WTC11 (cell line): ENCODE data around the gene PLPPR3. TPM values are rescaled to one million over a fixed set of nuclear protein-coding genes. Genes with fewer than 3 reads are reported as not detected.

Experiments
- ATAC-seq: fragments of 200-7000 bp; cut with Tn5 transposase; 2 replicates; pipeline ENCODE4 v1.10.0; 2021; ENCODE audit warnings: mild to moderate bottlenecking, moderate library complexity
- CTCF ChIA-PET: fragments of 300-600 bp; sonication (Branson Sonifier 250); formaldehyde crosslinking; loops from one replicate; lab custom pipeline; 2021; ENCODE audit warnings: antibody characterized with exemption; lab: Charles Lee
- POLR2A ChIA-PET: fragments of 350-600 bp; sonication (Branson Sonifier 250); formaldehyde crosslinking; loops from one replicate; lab custom pipeline; 2021; ENCODE audit warnings: antibody characterized with exemption; lab: Charles Lee
- DNase-seq: peaks from one replicate; pipeline ENCODE4 v3.0.0; 2021; ENCODE audit warnings: low spot score
- H3K27ac Mint-ChIP-seq: 2 replicates; pipeline ENCODE4 v1.8.0; 2021; ENCODE audit warnings: mixed read lengths
- H3K27me3 Mint-ChIP-seq: 2 replicates; pipeline ENCODE4 v1.8.0; 2021; ENCODE audit warnings: low read depth, mild to moderate bottlenecking, moderate library complexity, mixed read lengths
- H3K36me3 Mint-ChIP-seq: 2 replicates; pipeline ENCODE4 v1.8.0; 2021; ENCODE audit warnings: mixed read lengths
- H3K4me1 Mint-ChIP-seq: 2 replicates; pipeline ENCODE4 v1.8.0; 2022; ENCODE audit warnings: mixed read lengths
- H3K4me3 Mint-ChIP-seq: 2 replicates; pipeline ENCODE4 v1.8.0; 2021; ENCODE audit warnings: mild to moderate bottlenecking, moderate library complexity, mixed read lengths
- H3K9me3 Mint-ChIP-seq: 2 replicates; pipeline ENCODE4 v1.8.0; 2021; ENCODE audit warnings: mixed read lengths
- ATF1 ChIP-seq: sonication (generic); formaldehyde crosslinking; IDR thresholded peaks from 2 replicates; pipeline ENCODE4 v1.8.1; 2023; ENCODE audit warnings: mild to moderate bottlenecking, moderate library complexity, missing genetic modification reagents
- ATF2 ChIP-seq: sonication (generic); formaldehyde crosslinking; IDR thresholded peaks from 2 replicates; pipeline ENCODE4 v1.8.1; 2022; ENCODE audit warnings: low read depth, missing genetic modification reagents, borderline replicate concordance
- CBFB ChIP-seq: sonication (generic); formaldehyde crosslinking; IDR thresholded peaks from 2 replicates; pipeline ENCODE4 v1.8.1; 2022; ENCODE audit warnings: mild to moderate bottlenecking, low read depth, missing genetic modification reagents
- CREB1 ChIP-seq: sonication (generic); formaldehyde crosslinking; IDR thresholded peaks from 2 replicates; pipeline ENCODE4 v1.8.0; 2023; ENCODE audit warnings: mild to moderate bottlenecking, missing genetic modification reagents
- CTCF ChIP-seq: fragments of 200-600 bp; IDR thresholded peaks from 2 replicates; pipeline ENCODE4 v1.8.0; 2022; ENCODE audit warnings: antibody characterized with exemption
- ELF4 ChIP-seq: sonication (generic); formaldehyde crosslinking; IDR thresholded peaks from 2 replicates; pipeline ENCODE4 v1.8.1; 2022; ENCODE audit warnings: low read depth, mild to moderate bottlenecking, moderate library complexity, missing genetic modification reagents
- FOXK1 ChIP-seq: sonication (generic); formaldehyde crosslinking; IDR thresholded peaks from 2 replicates; pipeline ENCODE4 v1.8.0; 2022; ENCODE audit warnings: mild to moderate bottlenecking, moderate library complexity, missing genetic modification reagents
- FOXP4 ChIP-seq: sonication (generic); formaldehyde crosslinking; IDR thresholded peaks from 2 replicates; pipeline ENCODE4 v1.8.0; 2022; ENCODE audit warnings: mild to moderate bottlenecking, missing genetic modification reagents
- GABPB1 ChIP-seq: sonication (generic); formaldehyde crosslinking; IDR thresholded peaks from 2 replicates; pipeline ENCODE4 v1.8.1; 2023; ENCODE audit warnings: mild to moderate bottlenecking, missing genetic modification reagents
- HMGA2 ChIP-seq: fragments of 250-450 bp; sonication (Bioruptor Pico); IDR thresholded peaks from 2 replicates; pipeline ENCODE4 v1.4.0; 2021; ENCODE audit warnings: mild to moderate bottlenecking, moderate library complexity
- JAZF1 ChIP-seq: fragments of 250-450 bp; sonication (Bioruptor Pico); IDR thresholded peaks from 2 replicates; pipeline ENCODE4 v1.9.0; 2021; ENCODE audit warnings: moderate library complexity, mild to moderate bottlenecking, inconsistent platforms
- MAX ChIP-seq: sonication (generic); formaldehyde crosslinking; IDR thresholded peaks from 2 replicates; pipeline ENCODE4 v1.8.0; 2022; ENCODE audit warnings: mild to moderate bottlenecking, missing genetic modification reagents
- NFATC4 ChIP-seq: fragments of 250-450 bp; sonication (Bioruptor Pico); IDR thresholded peaks from 2 replicates; pipeline ENCODE4 v1.9.0; 2021; ENCODE audit warnings: mild to moderate bottlenecking
- SMAD4 ChIP-seq: sonication (generic); formaldehyde crosslinking; IDR thresholded peaks from 2 replicates; pipeline ENCODE4 v1.8.0; 2022; ENCODE audit warnings: mild to moderate bottlenecking, missing genetic modification reagents
- ZNF138 ChIP-seq: sonication (generic); formaldehyde crosslinking; conservative IDR thresholded peaks from 2 replicates; pipeline ENCODE4 v1.8.1; 2022; ENCODE audit warnings: mild to moderate bottlenecking, moderate library complexity, missing genetic modification reagents
- ZNF423 ChIP-seq: fragments of 250-450 bp; sonication (Bioruptor Pico); IDR thresholded peaks from 2 replicates; pipeline ENCODE4 v2.1.2; 2022; ENCODE audit warnings: mild to moderate bottlenecking, moderate library complexity
- ZNF512 ChIP-seq: sonication (generic); formaldehyde crosslinking; IDR thresholded peaks from 2 replicates; pipeline ENCODE4 v1.8.1; 2022; ENCODE audit warnings: missing genetic modification reagents, borderline replicate concordance
- total RNA-seq: library from RNA; stranded (reverse); gene quantifications from 3 replicates; pipeline ENCODE4 v1.2.3, GENCODE V29; 2021
- TF ChIP-seq, protein P1 (sequence below): sonication (generic); formaldehyde crosslinking; IDR thresholded peaks from 2 replicates; pipeline ENCODE4 v1.8.1; 2022; ENCODE audit warnings: mild to moderate bottlenecking, missing genetic modification reagents, moderate library complexity, borderline replicate concordance
- TF ChIP-seq, protein P2 (sequence below): fragments of 250-450 bp; sonication (Bioruptor Pico); IDR thresholded peaks from 2 replicates; pipeline ENCODE4 v1.9.0; 2021; ENCODE audit warnings: moderate library complexity, mild to moderate bottlenecking, inconsistent platforms, borderline replicate concordance
- TF ChIP-seq, protein P3 (sequence below): sonication (generic); formaldehyde crosslinking; IDR thresholded peaks from 2 replicates; pipeline ENCODE4 v1.8.1; 2023; ENCODE audit warnings: mild to moderate bottlenecking, missing genetic modification reagents, moderate library complexity
- TF ChIP-seq, protein P4 (sequence below): sonication (generic); formaldehyde crosslinking; IDR thresholded peaks from 2 replicates; pipeline ENCODE4 v1.8.0; 2023; ENCODE audit warnings: mild to moderate bottlenecking, missing genetic modification reagents

PLPPR3 gene
- total RNA-seq, 1 experiment from 2014 or later = 60.6 TPM

- TF ChIP-seq NFATC4 (CRISPR knock-in tag) (no peak), ATF2 (CRISPR knock-in tag) (no peak), SMAD4 (CRISPR knock-in tag) (no peak), ZNF138 (no peak), JAZF1 (CRISPR knock-in tag) (no peak), ZNF423 (CRISPR knock-in tag) (no peak), ELF4 (CRISPR knock-in tag) (no peak)
- TF ChIP-seq, protein P1, sequence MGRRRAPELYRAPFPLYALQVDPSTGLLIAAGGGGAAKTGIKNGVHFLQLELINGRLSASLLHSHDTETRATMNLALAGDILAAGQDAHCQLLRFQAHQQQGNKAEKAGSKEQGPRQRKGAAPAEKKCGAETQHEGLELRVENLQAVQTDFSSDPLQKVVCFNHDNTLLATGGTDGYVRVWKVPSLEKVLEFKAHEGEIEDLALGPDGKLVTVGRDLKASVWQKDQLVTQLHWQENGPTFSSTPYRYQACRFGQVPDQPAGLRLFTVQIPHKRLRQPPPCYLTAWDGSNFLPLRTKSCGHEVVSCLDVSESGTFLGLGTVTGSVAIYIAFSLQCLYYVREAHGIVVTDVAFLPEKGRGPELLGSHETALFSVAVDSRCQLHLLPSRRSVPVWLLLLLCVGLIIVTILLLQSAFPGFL (CRISPR knock-in tag) = no peak
- TF ChIP-seq, protein P2, sequence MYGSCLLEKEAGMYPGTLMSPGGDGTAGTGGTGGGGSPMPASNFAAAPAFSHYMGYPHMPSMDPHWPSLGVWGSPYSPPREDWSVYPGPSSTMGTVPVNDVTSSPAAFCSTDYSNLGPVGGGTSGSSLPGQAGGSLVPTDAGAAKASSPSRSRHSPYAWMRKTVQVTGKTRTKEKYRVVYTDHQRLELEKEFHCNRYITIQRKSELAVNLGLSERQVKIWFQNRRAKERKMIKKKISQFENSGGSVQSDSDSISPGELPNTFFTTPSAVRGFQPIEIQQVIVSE (CRISPR knock-in tag) = no peak
- TF ChIP-seq, protein P3, sequence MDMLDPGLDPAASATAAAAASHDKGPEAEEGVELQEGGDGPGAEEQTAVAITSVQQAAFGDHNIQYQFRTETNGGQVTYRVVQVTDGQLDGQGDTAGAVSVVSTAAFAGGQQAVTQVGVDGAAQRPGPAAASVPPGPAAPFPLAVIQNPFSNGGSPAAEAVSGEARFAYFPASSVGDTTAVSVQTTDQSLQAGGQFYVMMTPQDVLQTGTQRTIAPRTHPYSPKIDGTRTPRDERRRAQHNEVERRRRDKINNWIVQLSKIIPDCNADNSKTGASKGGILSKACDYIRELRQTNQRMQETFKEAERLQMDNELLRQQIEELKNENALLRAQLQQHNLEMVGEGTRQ = no peak
- POLR2A ChIA-PET = interaction anchor here (1.7 kb wide), 1 partner anchor 10 kb away, joined by 4 read pairs; no protein-coding TSS in a partner anchor
- H3K27me3 Mint-ChIP-seq = no peaks in the 10 kb centered on the region
- H3K36me3 Mint-ChIP-seq = peaks cover 53% of the 10 kb centered on the region
- 0 out of 2 replicates have a peak, but pooled peaks cover 3% of the 10 kb centered on the region for H3K4me1 Mint-ChIP-seq
- H3K4me3 Mint-ChIP-seq = no peak overlapping the region
- DNase-seq (no peak), ATAC-seq (no peak)
- H3K9me3 Mint-ChIP-seq = no peaks in the 10 kb centered on the region
- no peak overlapping the region for H3K27ac Mint-ChIP-seq
- CTCF ChIA-PET = interaction anchor here (0.8 kb wide), 1 partner anchor 31 kb away, joined by 3 read pairs; no protein-coding TSS in a partner anchor
Observed at GRCh38 chr19:808423-808775, 13.4 kb downstream of the PLPPR3 start.

- Mint-ChIP-seq H3K27ac (peak overlapping the region; percentile 19), H3K36me3 (peaks cover 56% of the 10 kb centered on the region), H3K9me3 (no peaks in the 10 kb centered on the region), H3K4me3 (no peak overlapping the region), H3K27me3 (no peaks in the 10 kb centered on the region), H3K4me1 (peaks cover 6% of the 10 kb centered on the region)
- DNase-seq (no peak), ATAC-seq (no peak)
- ChIA-PET POLR2A (interaction anchor here (1.7 kb wide), 1 partner anchor 9 kb away, joined by 4 read pairs; no protein-coding TSS in a partner anchor), CTCF (interaction anchor here (0.8 to 1.4 kb wide), 2 partner anchors 31 to 35 kb away, joined by 3 read pairs; no protein-coding TSS in a partner anchor)
- TF ChIP-seq CBFB (no peak), FOXP4 (CRISPR knock-in tag) (no peak), HMGA2 (CRISPR knock-in tag) (no peak), GABPB1 (CRISPR knock-in tag) (no peak), ZNF138 (no peak), CTCF (no peak), MAX (no peak), CREB1 (CRISPR knock-in tag) (no peak), FOXK1 (no peak), JAZF1 (CRISPR knock-in tag) (no peak), ZNF512 (CRISPR knock-in tag) (no peak), ATF1 (CRISPR knock-in tag) (no peak)
- TF ChIP-seq, protein P4, sequence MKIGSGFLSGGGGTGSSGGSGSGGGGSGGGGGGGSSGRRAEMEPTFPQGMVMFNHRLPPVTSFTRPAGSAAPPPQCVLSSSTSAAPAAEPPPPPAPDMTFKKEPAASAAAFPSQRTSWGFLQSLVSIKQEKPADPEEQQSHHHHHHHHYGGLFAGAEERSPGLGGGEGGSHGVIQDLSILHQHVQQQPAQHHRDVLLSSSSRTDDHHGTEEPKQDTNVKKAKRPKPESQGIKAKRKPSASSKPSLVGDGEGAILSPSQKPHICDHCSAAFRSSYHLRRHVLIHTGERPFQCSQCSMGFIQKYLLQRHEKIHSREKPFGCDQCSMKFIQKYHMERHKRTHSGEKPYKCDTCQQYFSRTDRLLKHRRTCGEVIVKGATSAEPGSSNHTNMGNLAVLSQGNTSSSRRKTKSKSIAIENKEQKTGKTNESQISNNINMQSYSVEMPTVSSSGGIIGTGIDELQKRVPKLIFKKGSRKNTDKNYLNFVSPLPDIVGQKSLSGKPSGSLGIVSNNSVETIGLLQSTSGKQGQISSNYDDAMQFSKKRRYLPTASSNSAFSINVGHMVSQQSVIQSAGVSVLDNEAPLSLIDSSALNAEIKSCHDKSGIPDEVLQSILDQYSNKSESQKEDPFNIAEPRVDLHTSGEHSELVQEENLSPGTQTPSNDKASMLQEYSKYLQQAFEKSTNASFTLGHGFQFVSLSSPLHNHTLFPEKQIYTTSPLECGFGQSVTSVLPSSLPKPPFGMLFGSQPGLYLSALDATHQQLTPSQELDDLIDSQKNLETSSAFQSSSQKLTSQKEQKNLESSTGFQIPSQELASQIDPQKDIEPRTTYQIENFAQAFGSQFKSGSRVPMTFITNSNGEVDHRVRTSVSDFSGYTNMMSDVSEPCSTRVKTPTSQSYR (CRISPR knock-in tag) = no peak
Observed at GRCh38 chr19:807627-808422, 13.9 kb downstream of the PLPPR3 start.
